Activated T-cell treated with anti-CD3 and anti-CD28 coated beads for 48 hours (primary cell): Measurements from ENCODE around the gene B4GALT4.

Experiments
- DNase-seq: peaks from one replicate; pipeline ENCODE4 v3.0.0-alpha.2; 2020; ENCODE audit warnings: low read depth

Gene B4GALT4

GRCh38 chr3:119237299-119237698, 3.4 kb downstream of the B4GALT4 start:
- DNase-seq, result no peak

DNA sequence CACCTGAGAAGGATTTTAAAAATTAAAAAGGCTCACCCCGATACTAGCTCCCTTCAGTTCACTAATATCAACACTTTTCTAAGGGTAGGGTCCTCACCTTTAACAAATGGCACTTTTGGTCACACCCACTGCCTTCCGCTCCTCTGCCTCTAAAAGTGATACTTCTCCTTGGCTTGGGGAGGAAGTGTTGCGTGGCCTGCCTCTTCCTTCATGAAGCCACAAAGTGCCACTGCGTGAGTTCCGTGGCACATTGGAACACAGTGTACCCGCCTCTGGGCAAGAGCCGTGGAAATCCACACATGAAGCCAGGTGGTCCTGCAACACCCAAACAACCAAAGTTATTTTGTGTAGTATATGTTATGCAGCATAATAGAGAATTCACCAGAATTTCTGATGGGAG, 3.9 kb downstream of the B4GALT4 start:
- no peak for DNase-seq

DNA sequence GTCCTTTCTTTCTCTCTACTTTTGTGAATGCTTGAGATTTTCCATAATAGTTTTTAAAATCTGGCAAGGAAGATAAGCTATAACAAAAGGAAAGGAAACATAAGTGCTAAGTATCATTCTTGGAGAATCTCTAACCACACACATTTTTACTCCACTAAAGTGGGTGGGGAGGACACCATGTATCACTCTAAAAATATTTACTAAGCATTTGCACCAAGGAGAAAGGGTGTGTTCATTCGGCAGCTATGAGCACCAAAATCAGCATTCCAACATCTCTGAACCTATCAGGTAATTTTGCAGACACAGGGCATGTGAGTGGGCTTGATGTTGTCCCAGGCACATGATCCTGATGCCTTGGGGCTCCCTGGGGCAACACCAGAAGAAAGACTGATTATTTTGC, 5.5 kb downstream of the B4GALT4 start:
- no peak for DNase-seq

- DNase-seq, result no peak
Observed at GRCh38 chr3:119234610-119235009, 6.1 kb downstream of the B4GALT4 start.

GRCh38 chr3:119230745-119231144, 9.9 kb downstream of the B4GALT4 start:
- no peak for DNase-seq

DNA sequence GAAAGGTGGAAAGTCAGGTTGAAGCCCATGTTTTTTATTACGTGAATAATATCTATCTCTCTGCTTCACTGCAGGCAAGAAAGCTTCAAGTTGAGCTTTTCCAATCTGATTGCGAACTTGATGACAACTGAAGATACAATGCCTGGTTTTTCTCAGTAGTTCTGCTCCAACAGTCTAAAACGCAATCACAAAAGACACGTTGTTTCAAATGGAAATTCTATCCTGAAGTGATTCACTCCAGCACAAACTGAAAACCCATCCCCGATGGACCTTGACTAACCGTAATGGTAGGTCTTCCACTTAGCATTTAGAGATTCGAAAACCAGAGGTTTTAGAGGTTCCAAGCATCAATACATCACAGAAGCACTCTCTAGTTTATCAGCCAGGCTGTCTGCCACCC, 10.6 kb downstream of the B4GALT4 start:
- no peak for DNase-seq

- DNase-seq, result no peak
Observed at GRCh38 chr3:119229190-119229589, 11.5 kb downstream of the B4GALT4 start.

DNA sequence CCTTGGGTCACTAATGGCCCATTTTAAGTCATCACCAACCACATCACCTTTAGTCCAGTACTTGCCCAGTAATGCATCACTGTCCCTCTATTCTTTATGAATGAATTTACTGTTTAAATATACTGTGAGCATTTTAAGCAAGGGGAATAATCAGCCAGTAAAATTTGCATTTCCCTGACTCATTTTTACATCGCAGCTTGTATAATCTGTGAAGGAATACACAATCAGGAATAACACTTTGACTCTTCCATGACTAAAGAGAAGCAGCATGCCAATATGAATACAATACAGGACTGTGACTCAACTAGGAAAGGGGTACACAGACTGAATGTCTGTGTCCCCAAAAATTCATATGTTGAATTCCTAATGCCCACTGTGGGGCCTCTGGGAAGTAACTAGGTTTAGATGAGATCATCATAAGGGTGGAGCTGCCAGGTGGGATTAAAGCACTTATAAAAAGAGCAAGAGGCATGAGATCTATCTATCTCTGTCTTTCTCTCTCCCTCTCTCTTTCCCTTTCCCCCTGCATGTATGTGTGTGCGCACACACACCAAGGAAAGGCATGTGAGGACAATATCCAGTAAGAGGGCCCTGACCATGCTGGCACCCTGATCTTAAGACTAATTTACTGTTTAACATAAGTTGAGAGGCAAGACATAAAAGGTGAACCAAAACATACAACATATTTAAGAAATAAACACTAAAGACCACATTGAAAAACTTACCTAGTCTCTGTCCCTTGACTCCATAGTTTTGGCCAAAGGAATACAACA, 12.1 kb downstream of the B4GALT4 start:
- DNase-seq, result no peak

GRCh38 chr3:119227070-119227850, 13.4 kb downstream of the B4GALT4 start:
- no peak for DNase-seq

DNA sequence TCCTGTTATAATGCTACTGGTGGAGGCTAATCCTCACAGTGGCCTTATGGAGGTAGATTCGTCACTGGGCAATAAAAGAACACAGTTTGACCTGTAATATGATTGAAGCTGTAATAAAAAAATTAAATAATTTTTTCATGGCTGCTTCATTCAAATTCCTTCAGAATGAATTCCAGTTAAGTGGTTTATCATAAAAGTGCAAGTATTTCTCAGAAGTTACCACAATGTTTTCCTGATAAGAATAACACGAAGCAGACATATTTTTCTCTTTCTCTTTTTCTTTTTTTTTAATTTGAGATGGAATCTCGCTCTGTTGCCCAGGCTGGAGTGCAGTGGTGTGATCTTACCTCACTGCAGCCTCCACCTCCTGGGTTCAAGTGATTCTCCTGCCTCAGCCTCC, 15.6 kb downstream of the B4GALT4 start:
- DNase-seq, result no peak

DNA sequence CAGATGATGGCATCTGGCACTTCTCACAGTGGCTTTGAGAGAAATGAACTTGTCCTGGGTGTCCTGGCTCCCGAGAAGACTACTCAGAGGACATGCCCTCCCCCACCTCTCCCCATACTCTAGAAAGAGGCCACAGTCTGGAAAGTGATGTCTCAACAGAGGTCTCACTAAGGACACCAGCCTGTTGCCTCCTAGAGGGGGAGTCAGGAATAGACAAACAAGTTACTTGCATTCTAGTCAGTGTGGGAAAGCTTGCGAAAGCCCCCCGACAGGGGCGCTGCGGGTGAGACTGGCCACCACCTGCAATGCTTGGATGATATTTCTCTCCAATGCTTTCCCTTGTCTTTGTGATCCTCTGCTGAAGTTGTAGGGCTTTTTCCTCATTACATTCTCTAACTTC, 17.2 kb downstream of the B4GALT4 start:
- no peak for DNase-seq

GRCh38 chr3:119222391-119222790, 18.3 kb downstream of the B4GALT4 start:
- DNase-seq, result no peak

- no peak for DNase-seq
Observed at GRCh38 chr3:119221779-119222320, 18.8 kb downstream of the B4GALT4 start.

DNA sequence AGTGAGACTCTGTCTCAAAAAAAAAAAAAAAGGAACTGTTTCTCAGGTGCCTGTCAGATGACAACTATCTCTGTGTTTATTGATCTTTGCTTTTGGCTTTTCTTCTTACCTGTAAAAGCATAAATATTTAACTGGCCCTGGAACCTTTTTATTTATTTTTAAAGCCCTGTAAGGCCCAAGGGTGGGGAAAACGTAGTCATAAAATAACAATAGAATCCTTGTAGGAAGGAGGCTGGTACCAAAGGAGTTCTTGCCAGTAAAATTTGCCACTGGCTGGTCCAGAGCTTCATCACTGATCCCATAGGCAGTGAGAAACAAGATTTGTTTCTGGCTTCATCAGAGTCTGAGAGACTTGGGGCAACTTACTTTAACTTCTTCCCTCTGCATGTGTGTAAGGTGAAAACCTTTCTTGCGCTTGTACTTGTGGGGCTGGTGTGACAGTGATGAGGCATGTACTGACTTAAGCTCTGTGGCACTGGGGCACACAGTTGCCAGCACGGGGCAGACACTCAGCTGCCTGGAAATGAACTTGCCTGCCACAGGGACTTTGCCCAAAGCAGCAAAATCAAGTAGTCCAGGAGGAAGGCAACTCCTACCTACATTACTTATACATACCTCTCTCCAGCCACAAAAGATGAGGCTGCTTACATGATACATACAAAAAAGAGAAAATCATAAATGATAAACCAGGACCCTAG, 19.6 kb downstream of the B4GALT4 start:
- no peak for DNase-seq

DNA sequence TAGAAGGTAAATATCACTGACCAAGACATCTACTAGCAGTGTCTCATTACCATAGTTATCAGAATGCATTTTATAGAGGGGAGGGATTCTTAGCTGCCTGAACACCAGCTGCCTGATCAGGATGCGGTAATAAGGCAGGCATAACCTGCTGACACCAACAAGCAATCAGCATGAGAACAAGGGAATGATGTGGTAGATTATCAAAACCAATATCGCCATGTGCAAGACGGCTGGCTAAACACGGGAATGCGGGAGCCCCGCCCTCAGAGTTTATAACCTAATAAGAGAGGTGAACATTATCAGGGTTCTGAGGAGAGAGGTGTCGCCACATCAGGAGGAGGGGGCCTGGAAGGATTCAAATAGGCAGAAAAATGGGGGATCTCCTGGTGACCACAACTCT, 20.5 kb downstream of the B4GALT4 start:
- no peak for DNase-seq

- no peak for DNase-seq
Observed at GRCh38 chr3:119219069-119219468, 21.6 kb downstream of the B4GALT4 start.

DNA sequence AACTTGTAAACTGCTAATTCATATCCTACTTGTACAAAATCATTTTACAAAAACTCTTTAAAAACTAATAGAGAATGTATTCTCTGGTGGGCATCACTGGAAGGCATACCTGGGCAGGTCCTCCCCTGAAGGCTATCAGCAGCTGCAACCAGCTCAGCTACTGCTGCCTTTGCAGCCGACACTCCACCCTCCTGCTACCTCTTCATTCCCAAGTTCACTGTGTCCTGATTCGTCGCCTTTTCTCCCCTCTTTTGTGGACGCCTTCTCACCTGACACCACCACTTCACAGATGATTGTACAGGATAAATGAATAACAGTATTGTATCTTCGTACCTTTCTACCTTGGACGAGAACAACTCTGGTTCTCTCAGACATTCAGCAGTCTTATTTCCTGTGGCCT, 28.9 kb downstream of the B4GALT4 start:
- DNase-seq, result no peak

- DNase-seq, result no peak
Observed at GRCh38 chr3:119211193-119211592, 29.5 kb downstream of the B4GALT4 start.

DNA sequence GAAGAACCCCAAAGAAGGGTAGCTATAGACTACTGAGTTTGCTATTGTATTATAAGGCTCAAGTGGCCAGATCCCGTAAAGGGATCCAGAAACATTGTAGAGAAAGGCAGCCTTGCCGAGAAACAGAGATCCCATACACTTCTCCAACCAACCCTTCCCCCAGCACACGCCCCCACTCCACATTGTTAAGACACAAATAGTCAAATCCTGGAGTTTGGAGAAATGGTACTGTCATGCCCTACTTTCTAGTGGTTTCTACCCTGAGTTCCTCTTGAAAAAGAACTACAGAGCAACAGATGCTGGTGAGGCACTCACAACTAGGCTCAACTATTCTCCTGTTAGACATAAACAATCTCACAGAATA, 33.2 kb downstream of the B4GALT4 start:
- no peak for DNase-seq

GRCh38 chr3:119206611-119207511, 33.8 kb downstream of the B4GALT4 start:
- DNase-seq, result no peak

DNA sequence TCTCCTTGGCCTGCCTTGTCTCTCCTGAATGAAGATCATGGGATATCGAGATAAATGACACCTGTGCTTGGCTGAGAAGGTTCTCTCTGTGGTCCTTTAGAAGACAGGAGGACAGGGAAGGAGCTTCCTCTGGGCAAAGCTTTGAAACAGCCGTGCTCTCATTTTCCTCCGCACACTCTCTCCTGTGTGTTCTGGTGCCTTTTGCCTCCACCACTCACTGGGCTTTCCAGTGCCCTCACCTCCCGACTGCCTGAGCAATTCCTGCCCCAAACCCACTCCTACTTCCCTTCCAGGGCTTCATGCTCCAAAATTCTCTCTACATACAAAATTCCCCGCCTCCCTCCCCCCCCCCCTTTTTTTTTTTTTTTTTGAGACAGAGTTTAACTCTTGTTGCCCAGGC, 35.0 kb downstream of the B4GALT4 start:
- DNase-seq, result no peak

- no peak for DNase-seq
Observed at GRCh38 chr3:119205209-119205608, 35.5 kb downstream of the B4GALT4 start.
